ENCODE data around the gene DHPS. TPM values are rescaled to one million over a fixed set of nuclear protein-coding genes. Genes with fewer than 3 reads are reported as not detected.
"Not testable (repeated sequence)": the region's sequence is repeated elsewhere in the genome, so short reads cannot be mapped to it uniquely, and the experiment has no call there.

The DHPS gene
- total RNA-seq, 2 experiments from 2014 or later = 113 TPM

- ChIA-PET POLR2A (interaction anchor here (9.0 kb wide), 1 partner anchor 7 kb away, joined by 160 read pairs; the partner anchor contains the start of genes GET3 and TRIR), CTCF (interaction anchor here (1.2 to 1.7 kb wide), 2 partner anchors 10 to 31 kb away, joined by 3 to 4 read pairs; no protein-coding TSS in a partner anchor)
- intact Hi-C loops (cut with micrococcal nuclease) = no loop called here
- ATAC-seq (no peak), DNase-seq (no peak)
- peaks cover 35% of the 10 kb centered on the region for H3K36me3 Mint-ChIP-seq (ENCODE audit: low read depth)
- H3K27me3 Mint-ChIP-seq = no peaks in the 10 kb centered on the region
- no peak overlapping the region for H3K27ac Mint-ChIP-seq
- H3K9me3 Mint-ChIP-seq = no peaks in the 10 kb centered on the region
- no peak for TF ChIP-seq CTCF (IDR thresholded peaks at IDR 0.05)
- no peak overlapping the region for H3K4me3 Mint-ChIP-seq
- H3K4me1 Mint-ChIP-seq (ENCODE audit: low read depth) = peaks cover 17% of the 10 kb centered on the region
Measured at GRCh38 chr19:12726988-12727316, 45.3 kb upstream of the DHPS start.

- DNase-seq; CTCF ChIA-PET; H3K4me3 Mint-ChIP-seq; H3K27me3 Mint-ChIP-seq; H3K9me3 Mint-ChIP-seq; intact Hi-C loops (cut with micrococcal nuclease); H3K27ac Mint-ChIP-seq; ATAC-seq: not testable (repeated sequence)
- Mint-ChIP-seq H3K4me1 (ENCODE audit: low read depth) (peaks cover 22% of the 10 kb centered on the region), H3K36me3 (ENCODE audit: low read depth) (peaks cover 43% of the 10 kb centered on the region)
- POLR2A ChIA-PET = interaction anchor here (9.0 kb wide), 1 partner anchor 8 kb away, joined by 160 read pairs; the partner anchor contains the start of genes GET3 and TRIR
Measured at GRCh38 chr19:12725612-12726011, 43.9 kb upstream of the DHPS start.

- H3K27me3 Mint-ChIP-seq = no peaks in the 10 kb centered on the region
Measured at GRCh38 chr19:12723641-12724426, 42.2 kb upstream of the DHPS start, which contains the start of gene TNPO2. Gene TNPO2 (minus strand): TSS chr19:12723932. CDS start chr19:12720977, 2,955 bp downstream.

GRCh38 chr19:12723381-12723640 is 41.6 kb upstream of the DHPS start:
- H3K4me3 Mint-ChIP-seq = peak overlapping the region; percentile 96
- no peaks in the 10 kb centered on the region for H3K27me3 Mint-ChIP-seq
- ChIA-PET POLR2A (interaction anchor here (0.8 to 9.0 kb wide), 15 partner anchors 9 to 214 kb away, joined by 3 to 160 read pairs (median 6); partner anchors contain the start of genes DHPS, FBXW9, GET3 and JUNB), CTCF (interaction anchor here (1.0 to 5.5 kb wide), 10 partner anchors 8 to 124 kb away, joined by 3 to 32 read pairs (median 8); partner anchors contain the start of gene TRIR)
- no peak for ATAC-seq
- intact Hi-C loops (cut with micrococcal nuclease) = loop anchor here (2.0 kb wide), 1 partner anchor 13 kb away; the partner anchor contains the start of gene GET3
- peaks cover 29% of the 10 kb centered on the region for H3K4me1 Mint-ChIP-seq (ENCODE audit: low read depth)
- peak overlapping the region; percentile 91 for H3K27ac Mint-ChIP-seq
- peaks cover 48% of the 10 kb centered on the region for H3K36me3 Mint-ChIP-seq (ENCODE audit: low read depth)
- no peaks in the 10 kb centered on the region for H3K9me3 Mint-ChIP-seq
- DNase-seq = no peak
- no peak for TF ChIP-seq CTCF (IDR thresholded peaks at IDR 0.05)

More at GRCh38 chr19:12723641-12724426, 42.2 kb upstream of the DHPS start, which contains the start of gene TNPO2:
- Mint-ChIP-seq H3K9me3 (no peaks in the 10 kb centered on the region), H3K36me3 (ENCODE audit: low read depth) (peaks cover 44% of the 10 kb centered on the region), H3K27ac (peak within 1 kb of the TSS; percentile 91), H3K4me3 (peak within 1 kb of the TSS; percentile 96), H3K4me1 (ENCODE audit: low read depth) (peaks cover 24% of the 10 kb centered on the region)
- ChIA-PET POLR2A (interaction anchor here (0.8 to 9.0 kb wide), 15 partner anchors 10 to 214 kb away, joined by 3 to 160 read pairs (median 4); partner anchors contain the start of genes DHPS, FBXW9, GET3 and JUNB), CTCF (interaction anchor here (1.2 to 5.5 kb wide), 11 partner anchors 7 to 124 kb away, joined by 4 to 32 read pairs (median 6); partner anchors contain the start of gene TRIR)
- TF ChIP-seq CTCF (IDR thresholded peaks at IDR 0.05) = no peak
- DNase-seq = peak; percentile 87
- intact Hi-C loops (cut with micrococcal nuclease) = loop anchor here (2.0 kb wide), 1 partner anchor 13 kb away; the partner anchor contains the start of gene GET3
- peak; percentile 55 for ATAC-seq

GRCh38 chr19:12722566-12723380 is 41.1 kb upstream of the DHPS start:
- ATAC-seq = peak; percentile 82
- no peak for TF ChIP-seq CTCF (IDR thresholded peaks at IDR 0.05)
- Mint-ChIP-seq H3K4me1 (ENCODE audit: low read depth) (peaks cover 29% of the 10 kb centered on the region), H3K4me3 (peak overlapping the region; percentile 96), H3K27ac (peak overlapping the region; percentile 91), H3K36me3 (ENCODE audit: low read depth) (peaks cover 45% of the 10 kb centered on the region), H3K27me3 (no peaks in the 10 kb centered on the region), H3K9me3 (no peaks in the 10 kb centered on the region)
- peak; percentile 98 for DNase-seq
- intact Hi-C loops (cut with micrococcal nuclease) = loop anchor here (2.0 kb wide), 1 partner anchor 14 kb away; the partner anchor contains the start of gene GET3
- ChIA-PET POLR2A (interaction anchor here (0.7 to 9.0 kb wide), 19 partner anchors 9 to 215 kb away, joined by 3 to 160 read pairs (median 4); partner anchors contain the start of genes DHPS, FBXW9, GET3 and JUNB), CTCF (interaction anchor here (1.0 to 5.5 kb wide), 10 partner anchors 8 to 125 kb away, joined by 3 to 32 read pairs (median 8); partner anchors contain the start of gene TRIR)
